GM21717 (cell line): ENCODE data around the gene OBSCN.

Experiments
- ATAC-seq: cut with Tn5 transposase; IDR thresholded peaks from one replicate; pipeline ENCODE4 v1.9.1; 2021; ENCODE audit warnings: mild to moderate bottlenecking, moderate library complexity; ENCODE audit not compliant: unreplicated experiment

The OBSCN gene

DNA sequence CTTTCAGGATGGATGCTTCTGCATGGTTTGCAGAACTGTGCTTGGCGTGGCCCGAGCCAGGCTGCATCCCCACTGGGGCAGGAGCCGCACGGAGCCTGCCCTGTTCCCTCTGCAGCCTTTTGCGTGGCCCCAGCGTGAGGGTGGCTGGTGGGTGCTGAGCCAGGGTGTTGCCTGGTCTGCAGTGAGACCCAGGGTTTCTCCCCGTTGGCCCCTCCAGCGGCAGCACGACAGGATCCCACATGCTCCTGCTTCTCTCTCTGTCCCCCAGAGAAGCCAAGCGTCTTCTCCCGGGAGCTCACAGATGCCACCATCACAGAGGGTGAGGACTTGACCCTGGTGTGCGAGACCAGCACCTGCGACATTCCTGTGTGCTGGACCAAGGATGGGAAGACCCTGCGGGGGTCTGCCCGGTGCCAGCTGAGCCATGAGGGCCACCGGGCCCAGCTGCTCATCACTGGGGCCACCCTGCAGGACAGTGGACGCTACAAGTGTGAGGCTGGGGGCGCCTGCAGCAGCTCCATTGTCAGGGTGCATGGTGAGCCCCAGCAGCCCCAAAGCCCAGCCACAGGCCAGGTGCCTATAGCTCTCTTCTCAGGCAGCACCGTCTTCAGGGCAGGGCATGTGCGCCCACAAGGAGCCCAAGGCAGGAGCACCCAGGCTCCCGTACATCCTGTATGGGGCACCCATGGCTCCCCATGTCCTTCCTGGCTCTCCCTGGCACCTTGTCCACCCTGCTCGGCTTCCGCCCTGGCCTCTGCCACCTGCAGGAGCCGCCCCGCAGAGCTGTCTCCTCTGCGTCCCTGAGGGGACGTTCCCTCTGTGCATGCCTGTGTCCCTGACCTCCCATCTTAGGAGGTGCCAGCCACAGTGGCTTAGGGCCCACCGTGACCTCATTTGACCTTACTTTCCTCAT is 78.9 kb downstream of the OBSCN start:
- ATAC-seq = no peak

DNA sequence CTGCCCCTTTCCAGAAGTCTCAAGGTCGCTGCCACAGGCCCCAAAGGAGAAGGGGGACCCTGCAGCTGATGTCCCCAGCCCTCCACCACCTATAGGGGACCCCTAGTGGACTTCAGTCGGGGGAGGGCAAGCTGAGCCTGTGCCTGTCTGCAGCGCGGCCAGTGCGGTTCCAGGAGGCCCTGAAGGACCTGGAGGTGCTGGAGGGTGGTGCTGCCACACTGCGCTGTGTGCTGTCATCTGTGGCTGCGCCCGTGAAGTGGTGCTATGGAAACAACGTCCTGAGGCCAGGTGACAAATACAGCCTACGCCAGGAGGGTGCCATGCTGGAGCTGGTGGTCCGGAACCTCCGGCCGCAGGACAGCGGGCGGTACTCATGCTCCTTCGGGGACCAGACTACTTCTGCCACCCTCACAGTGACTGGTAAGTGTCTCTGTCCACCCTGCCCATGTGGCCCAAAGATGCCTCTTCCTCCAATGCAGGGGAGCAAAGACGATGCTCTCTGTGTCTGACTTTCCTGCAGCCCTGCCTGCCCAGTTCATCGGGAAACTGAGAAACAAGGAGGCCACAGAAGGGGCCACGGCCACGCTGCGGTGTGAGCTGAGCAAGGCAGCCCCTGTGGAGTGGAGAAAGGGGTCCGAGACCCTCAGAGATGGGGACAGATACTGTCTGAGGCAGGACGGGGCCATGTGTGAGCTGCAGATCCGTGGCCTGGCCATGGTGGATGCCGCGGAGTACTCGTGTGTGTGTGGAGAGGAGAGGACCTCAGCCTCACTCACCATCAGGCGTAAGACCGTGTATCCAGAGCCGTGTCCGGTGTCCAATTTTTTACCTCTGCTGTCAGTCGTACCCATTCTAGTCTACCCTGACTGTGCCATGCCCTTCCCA is 79.9 kb downstream of the OBSCN start:
- ATAC-seq = no peak

- ATAC-seq = no peak
Observed at GRCh38 chr1:228288536-228289238, 80.8 kb downstream of the OBSCN start.

- ATAC-seq = no peak
Observed at GRCh38 chr1:228289239-228289849, 81.5 kb downstream of the OBSCN start.

- no peak for ATAC-seq
Observed at GRCh38 chr1:228289996-228290881, 82.4 kb downstream of the OBSCN start.

DNA sequence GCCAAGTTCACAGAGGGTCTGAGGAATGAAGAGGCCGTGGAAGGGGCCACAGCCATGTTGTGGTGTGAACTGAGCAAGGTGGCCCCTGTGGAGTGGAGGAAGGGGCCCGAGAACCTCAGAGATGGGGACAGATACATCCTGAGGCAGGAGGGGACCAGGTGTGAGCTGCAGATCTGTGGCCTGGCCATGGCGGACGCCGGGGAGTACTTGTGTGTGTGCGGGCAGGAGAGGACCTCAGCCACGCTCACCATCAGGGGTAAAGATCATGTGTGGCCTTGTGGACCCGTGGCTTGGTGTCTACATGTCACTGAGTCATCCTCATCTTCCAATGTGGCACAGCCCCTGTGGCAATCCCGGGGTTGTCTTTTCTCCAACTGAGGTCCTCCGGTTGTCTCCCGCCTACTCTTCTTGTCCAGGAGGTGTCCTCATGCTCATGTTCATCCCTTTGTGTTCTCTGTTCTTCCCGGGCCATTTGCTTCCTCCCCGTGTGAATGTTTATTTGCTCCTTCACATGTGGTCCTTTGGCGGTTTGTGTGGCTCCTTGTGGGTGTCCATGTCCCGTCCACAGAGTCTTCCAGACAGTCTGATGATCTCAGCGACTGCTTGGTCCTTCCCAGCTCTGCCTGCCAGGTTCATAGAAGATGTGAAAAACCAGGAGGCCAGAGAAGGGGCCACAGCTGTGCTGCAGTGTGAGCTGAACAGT is 84.2 kb downstream of the OBSCN start:
- ATAC-seq = no peak

DNA sequence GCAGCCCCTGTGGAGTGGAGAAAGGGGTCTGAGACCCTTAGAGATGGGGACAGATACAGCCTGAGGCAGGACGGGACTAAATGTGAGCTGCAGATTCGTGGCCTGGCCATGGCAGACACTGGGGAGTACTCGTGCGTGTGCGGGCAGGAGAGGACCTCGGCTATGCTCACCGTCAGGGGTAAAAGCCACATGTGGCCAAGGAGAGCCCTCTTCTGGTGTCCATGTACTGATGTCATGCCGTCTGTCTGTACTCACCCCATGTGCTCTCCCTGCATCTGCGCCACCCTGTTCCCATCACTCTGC is 84.7 kb downstream of the OBSCN start:
- no peak for ATAC-seq

GRCh38 chr1:228293393-228293792 is 85.5 kb downstream of the OBSCN start:
- ATAC-seq = no peak

- no peak for ATAC-seq
Observed at GRCh38 chr1:228293816-228294500, 86.1 kb downstream of the OBSCN start.

GRCh38 chr1:228294717-228295116 is 86.9 kb downstream of the OBSCN start:
- no peak for ATAC-seq

DNA sequence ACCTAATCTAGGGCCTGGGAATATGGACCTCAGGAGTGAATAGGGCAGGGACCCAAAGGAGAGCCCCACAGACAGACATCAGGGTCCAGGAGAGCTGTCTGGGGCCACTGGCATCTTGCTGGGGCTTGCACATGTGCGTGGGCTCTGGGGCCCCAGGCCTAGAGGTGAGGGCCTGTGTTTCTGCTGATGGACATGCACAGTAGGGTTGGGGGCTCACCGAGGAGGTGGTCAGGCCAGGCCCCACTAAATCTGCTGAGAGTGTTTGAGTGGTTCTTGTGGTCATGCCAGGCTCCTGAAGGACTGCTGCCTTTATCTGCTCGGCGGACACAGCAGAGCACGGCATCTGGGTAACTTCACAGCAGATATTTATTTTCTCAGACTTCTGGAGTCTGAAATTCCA is 87.4 kb downstream of the OBSCN start:
- no peak for ATAC-seq

- ATAC-seq = no peak
Observed at GRCh38 chr1:228295981-228296380, 88.1 kb downstream of the OBSCN start.

DNA sequence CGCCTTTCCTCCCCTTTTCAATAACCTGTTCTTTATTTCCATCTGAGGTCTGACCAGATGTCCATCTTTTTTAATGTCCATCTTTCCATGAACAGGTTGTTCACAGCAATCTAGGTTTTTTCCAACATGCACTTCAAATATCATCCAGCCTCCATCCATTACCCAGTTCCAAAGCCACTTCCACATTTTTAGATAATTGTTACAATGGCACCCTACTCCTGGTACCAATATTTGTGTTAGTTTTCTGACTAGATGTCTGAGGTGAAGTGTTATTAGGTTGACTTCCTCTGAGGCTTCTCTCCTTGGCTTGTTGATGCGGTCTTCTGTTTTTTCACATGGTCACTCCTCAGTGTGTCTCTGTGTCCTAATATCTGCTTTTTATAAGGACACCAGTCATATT is 89.4 kb downstream of the OBSCN start:
- ATAC-seq = no peak

DNA sequence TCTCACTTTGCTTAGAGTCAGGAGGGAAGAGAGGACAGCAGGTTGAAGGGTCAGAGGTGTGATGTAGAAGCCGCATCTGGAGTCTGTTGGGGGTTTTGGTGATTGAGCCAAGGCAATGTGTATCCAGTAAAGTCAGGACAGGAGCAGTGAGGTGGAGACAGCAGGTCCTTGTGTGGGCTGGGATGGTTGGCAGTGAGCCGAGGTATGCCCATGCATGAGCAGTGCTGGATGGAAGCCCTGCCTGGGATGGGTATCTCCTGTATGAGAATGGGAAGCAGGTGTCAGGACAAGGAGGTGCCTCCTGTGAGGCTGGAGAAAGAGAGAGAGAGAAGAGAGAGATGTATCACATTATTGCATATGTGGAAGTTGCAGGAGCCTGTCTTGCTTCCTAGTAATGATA is 90.0 kb downstream of the OBSCN start:
- ATAC-seq = no peak

DNA sequence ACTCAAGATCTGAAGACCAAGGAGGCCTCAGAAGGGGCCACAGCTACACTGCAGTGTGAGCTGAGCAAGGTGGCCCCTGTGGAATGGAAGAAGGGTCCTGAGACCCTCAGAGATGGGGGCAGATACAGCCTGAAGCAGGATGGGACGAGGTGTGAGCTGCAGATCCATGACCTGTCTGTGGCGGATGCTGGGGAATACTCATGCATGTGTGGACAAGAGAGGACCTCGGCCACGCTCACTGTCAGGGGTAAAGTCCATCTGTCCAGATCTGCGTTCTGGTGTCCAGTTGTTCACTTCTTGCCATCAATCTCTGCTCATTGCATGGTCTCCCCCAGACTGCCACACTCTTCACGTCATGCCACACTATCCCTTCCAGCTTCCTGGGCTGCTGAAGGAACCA is 90.6 kb downstream of the OBSCN start:
- ATAC-seq = no peak

DNA sequence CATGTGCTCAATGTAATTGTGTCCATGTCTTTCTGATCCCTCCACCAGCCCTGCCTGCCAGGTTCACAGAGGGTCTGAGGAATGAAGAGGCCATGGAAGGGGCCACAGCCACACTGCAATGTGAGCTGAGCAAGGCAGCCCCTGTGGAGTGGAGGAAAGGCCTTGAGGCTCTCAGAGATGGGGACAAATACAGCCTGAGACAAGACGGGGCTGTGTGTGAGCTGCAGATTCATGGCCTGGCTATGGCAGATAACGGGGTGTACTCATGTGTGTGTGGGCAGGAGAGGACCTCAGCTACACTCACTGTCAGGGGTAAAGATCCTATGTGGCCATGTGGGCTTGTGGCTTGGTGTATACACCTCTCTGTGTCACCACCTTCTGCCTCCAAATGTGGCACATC is 91.4 kb downstream of the OBSCN start:
- ATAC-seq = no peak

DNA sequence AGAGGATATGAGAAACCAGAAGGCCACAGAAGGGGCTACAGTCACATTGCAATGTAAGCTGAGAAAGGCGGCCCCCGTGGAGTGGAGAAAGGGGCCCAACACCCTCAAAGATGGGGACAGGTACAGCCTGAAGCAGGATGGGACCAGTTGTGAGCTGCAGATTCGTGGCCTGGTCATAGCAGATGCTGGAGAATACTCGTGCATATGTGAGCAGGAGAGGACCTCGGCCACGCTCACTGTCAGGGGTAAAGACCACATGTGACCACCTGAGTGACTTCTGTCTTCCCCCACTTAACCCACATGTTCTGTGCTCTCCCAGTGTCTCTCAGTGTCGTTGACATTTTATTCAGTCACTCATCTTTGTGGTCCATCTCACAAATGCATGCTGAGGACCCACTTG is 92.1 kb downstream of the OBSCN start:
- ATAC-seq = no peak

DNA sequence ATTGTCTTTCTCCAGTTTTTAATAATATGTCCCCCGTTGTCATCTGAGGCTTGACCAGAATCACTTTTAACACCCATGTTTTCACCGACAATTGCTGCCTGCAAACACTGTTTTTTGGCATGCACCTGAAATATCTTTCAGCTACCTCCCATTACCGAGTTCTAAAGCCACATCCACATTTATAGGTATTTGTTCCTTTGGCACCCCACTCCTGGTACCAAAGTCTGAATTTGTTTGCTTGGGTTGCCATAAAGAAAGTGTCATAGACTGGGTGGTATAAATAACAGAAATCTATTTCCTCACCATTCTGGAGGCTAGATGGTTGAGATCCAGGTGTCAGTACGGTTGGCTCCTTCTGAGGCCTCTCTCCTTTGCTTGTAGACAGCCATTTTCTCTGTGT is 94.2 kb downstream of the OBSCN start:
- no peak for ATAC-seq

- ATAC-seq = no peak
Observed at GRCh38 chr1:228303596-228303995, 95.8 kb downstream of the OBSCN start.
